GM23338 (cell line): Measurements from ENCODE around the gene SHISAL1. TPM values are rescaled to one million over a fixed set of nuclear protein-coding genes. Genes with fewer than 3 reads are reported as not detected.
A peak's percentile ranks its signal among the peaks of the same experiment; 100 is the strongest.

Source experiments
- ATAC-seq: fragments of 200-7000 bp; cut with Tn5 transposase; 3 replicates; pipeline ENCODE4 v1.9.1; 2020
- DNase-seq: peaks from one replicate; pipeline ENCODE4 v3.0.0-alpha.2; 2015; ENCODE audit warnings: low spot score
- H2AFZ ChIP-seq: fragments of 200-600 bp; sonication (generic); 2 replicates; pipeline ENCODE4 v1.8.0; 2016; ENCODE audit warnings: antibody characterized with exemption, mild to moderate bottlenecking, moderate library complexity
- H3F3A ChIP-seq: fragments of 200-600 bp; sonication (generic); replicated peaks from 2 replicates; pipeline ENCODE4 v1.8.0; 2017; ENCODE audit warnings: antibody characterized with exemption, mixed run types, low read depth
- H3K27ac ChIP-seq: fragments of 200-600 bp; sonication (generic); 2 replicates; pipeline ENCODE4 v1.6.1; 2016; ENCODE audit warnings: low read depth
- H3K27me3 ChIP-seq: fragments of 200-600 bp; sonication (generic); 2 replicates; pipeline ENCODE4 v1.8.0; 2016; ENCODE audit warnings: mild to moderate bottlenecking, mixed run types, moderate library complexity; ENCODE audit not compliant: insufficient read depth
- H3K36me3 ChIP-seq: fragments of 200-600 bp; sonication (generic); 2 replicates; pipeline ENCODE4 v1.8.0; 2016; ENCODE audit warnings: mild to moderate bottlenecking; ENCODE audit not compliant: insufficient read depth
- H3K4me1 ChIP-seq: fragments of 200-600 bp; sonication (generic); 2 replicates; pipeline ENCODE4 v1.8.0; 2016; ENCODE audit warnings: mild to moderate bottlenecking, moderate library complexity; ENCODE audit not compliant: insufficient read depth
- H3K4me2 ChIP-seq: fragments of 200-600 bp; sonication (generic); 2 replicates; pipeline ENCODE4 v1.7.1; 2017; ENCODE audit warnings: mixed run types
- H3K4me3 ChIP-seq: fragments of 200-600 bp; sonication (generic); 2 replicates; pipeline ENCODE4 v1.6.1; 2016; ENCODE audit warnings: mixed run types
- H3K79me2 ChIP-seq: fragments of 200-600 bp; sonication (generic); replicated peaks from 2 replicates; pipeline ENCODE4 v1.8.0; 2017; ENCODE audit warnings: mild to moderate bottlenecking; ENCODE audit not compliant: insufficient read depth
- H3K9me2 ChIP-seq: fragments of 200-600 bp; sonication (generic); 2 replicates; pipeline ENCODE4 v1.8.0; 2017; ENCODE audit not compliant: insufficient read depth
- H4K20me1 ChIP-seq: fragments of 200-600 bp; sonication (generic); replicated peaks from 2 replicates; pipeline ENCODE4 v1.8.0; 2017; ENCODE audit warnings: mild to moderate bottlenecking; ENCODE audit not compliant: insufficient read depth
- H3K27ac Mint-ChIP-seq: 2 replicates; pipeline ENCODE4 v1.8.0; 2020; ENCODE audit warnings: inconsistent platforms, mild to moderate bottlenecking, moderate library complexity, mixed read lengths
- H3K27me3 Mint-ChIP-seq: 3 replicates; pipeline ENCODE4 v1.8.0; 2022; ENCODE audit warnings: low read depth, mild to moderate bottlenecking, moderate library complexity, mixed read lengths, inconsistent platforms; ENCODE audit not compliant: insufficient read depth, poor library complexity
- H3K36me3 Mint-ChIP-seq: 3 replicates; pipeline ENCODE4 v1.8.0; 2021; ENCODE audit warnings: low read depth, mild to moderate bottlenecking, inconsistent platforms, moderate library complexity, mixed read lengths
- H3K4me1 Mint-ChIP-seq: 3 replicates; pipeline ENCODE4 v1.8.0; 2020; ENCODE audit warnings: mild to moderate bottlenecking, inconsistent platforms, mixed read lengths
- H3K4me3 Mint-ChIP-seq: 3 replicates; pipeline ENCODE4 v1.8.0; 2021; ENCODE audit warnings: moderate library complexity, mild to moderate bottlenecking, inconsistent platforms, mixed read lengths
- H3K9me3 Mint-ChIP-seq: 3 replicates; pipeline ENCODE4 v1.8.0; 2020; ENCODE audit warnings: moderate library complexity, mild to moderate bottlenecking, inconsistent platforms, mixed read lengths
- CREB1 ChIP-seq: fragments of 250-450 bp; sonication (Bioruptor Pico); IDR thresholded peaks from 2 replicates; pipeline ENCODE4 v1.5.0; 2020; ENCODE audit warnings: low read depth, mild to moderate bottlenecking, moderate library complexity
- EZH2 ChIP-seq: fragments of 200-600 bp; sonication (generic); IDR thresholded peaks from one replicate; pipeline ENCODE4 v1.8.0; 2017; ENCODE audit warnings: antibody characterized with exemption, mild to moderate bottlenecking, low read depth; ENCODE audit not compliant: unreplicated experiment
- EZH2phosphoT487 ChIP-seq: fragments of 200-600 bp; sonication (generic); IDR thresholded peaks from one replicate; pipeline ENCODE4 v1.8.1; 2018; ENCODE audit warnings: antibody characterized with exemption; ENCODE audit not compliant: unreplicated experiment
- NANOG ChIP-seq: IDR thresholded peaks from 2 replicates; pipeline ENCODE4 v1.6.1; 2016; ENCODE audit warnings: antibody characterized with exemption, borderline replicate concordance
- POLR2AphosphoS5 ChIP-seq: IDR thresholded peaks from 2 replicates; pipeline ENCODE4 v1.6.1; 2016; ENCODE audit warnings: antibody characterized with exemption, low read depth
- STAT1 ChIP-seq: IDR thresholded peaks from one replicate; pipeline ENCODE4 v1.6.1; 2016; ENCODE audit warnings: antibody characterized with exemption; ENCODE audit not compliant: unreplicated experiment
- ZNF114 ChIP-seq: fragments of 250-450 bp; sonication (Bioruptor Pico); IDR thresholded peaks from 2 replicates; pipeline ENCODE4 v1.5.0; 2020; ENCODE audit warnings: mild to moderate bottlenecking, moderate library complexity
- ZNF331 ChIP-seq: fragments of 250-450 bp; sonication (Bioruptor Pico); IDR thresholded peaks from 2 replicates; pipeline ENCODE4 v1.5.0; 2020; ENCODE audit warnings: low read depth, mild to moderate bottlenecking, moderate library complexity
- polyA plus RNA-seq: library from polyadenylated mRNA; unstranded; fragments of >200 nt; fragmentation: Nextera tagmentation; extraction: Ambion mirVana; gene quantifications from 2 replicates; pipeline ENCODE4 v1.2.1, GENCODE V29; 2016
- total RNA-seq: library from RNA; depleted of rRNA; stranded (reverse); fragments of >200 nt; shearing (Covaris generic); gene quantifications from 2 replicates; pipeline ENCODE4 v1.2.3, GENCODE V29; 2014
- TF ChIP-seq, protein P1 (sequence below): IDR thresholded peaks from 2 replicates; pipeline ENCODE4 v1.6.1; 2016; ENCODE audit warnings: antibody characterized with exemption
- TF ChIP-seq, protein P2 (sequence below), 2 experiments: fragments of 200-600 bp in 1 of 2; sonication (generic) in 1 of 2; conservative IDR thresholded peaks; 2 replicates each; pipeline versions ENCODE4 v1.5.1 to v1.6.1; 2016 to 2017; ENCODE audit warnings: antibody characterized with exemption in 2 of 2, low read depth in 2 of 2, mild to moderate bottlenecking in 2 of 2, moderate library complexity in 1 of 2
- TF ChIP-seq, protein P3 (sequence below): IDR thresholded peaks from one replicate; pipeline ENCODE4 v1.6.1; 2018; ENCODE audit warnings: antibody characterized with exemption; ENCODE audit not compliant: unreplicated experiment

The SHISAL1 gene
- total and polyA plus RNA-seq, 2 experiments from 2014 or later = 0.71 to 3.4 TPM

DNA sequence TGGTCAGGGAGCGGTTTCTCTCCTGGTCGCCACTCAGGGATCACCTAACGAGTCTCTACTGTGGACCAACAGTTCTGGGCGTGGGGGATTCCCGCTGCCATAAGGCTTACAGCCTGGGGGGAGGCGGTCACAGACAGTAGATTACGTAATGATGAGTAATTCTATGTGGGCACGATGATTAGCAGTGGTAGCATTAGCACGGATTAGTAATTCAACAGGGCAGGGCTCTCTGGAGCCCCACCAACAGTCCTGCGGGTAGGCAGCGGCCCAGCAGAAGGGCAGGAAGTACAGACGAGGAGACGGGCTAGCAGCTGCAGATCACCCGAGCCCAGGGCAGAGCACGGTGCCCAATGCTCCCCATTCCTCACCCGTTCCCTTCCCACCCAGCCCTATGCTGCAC is 3.6 kb downstream of the SHISAL1 start:
- H3K4me2 ChIP-seq = no peak overlapping the region

DNA sequence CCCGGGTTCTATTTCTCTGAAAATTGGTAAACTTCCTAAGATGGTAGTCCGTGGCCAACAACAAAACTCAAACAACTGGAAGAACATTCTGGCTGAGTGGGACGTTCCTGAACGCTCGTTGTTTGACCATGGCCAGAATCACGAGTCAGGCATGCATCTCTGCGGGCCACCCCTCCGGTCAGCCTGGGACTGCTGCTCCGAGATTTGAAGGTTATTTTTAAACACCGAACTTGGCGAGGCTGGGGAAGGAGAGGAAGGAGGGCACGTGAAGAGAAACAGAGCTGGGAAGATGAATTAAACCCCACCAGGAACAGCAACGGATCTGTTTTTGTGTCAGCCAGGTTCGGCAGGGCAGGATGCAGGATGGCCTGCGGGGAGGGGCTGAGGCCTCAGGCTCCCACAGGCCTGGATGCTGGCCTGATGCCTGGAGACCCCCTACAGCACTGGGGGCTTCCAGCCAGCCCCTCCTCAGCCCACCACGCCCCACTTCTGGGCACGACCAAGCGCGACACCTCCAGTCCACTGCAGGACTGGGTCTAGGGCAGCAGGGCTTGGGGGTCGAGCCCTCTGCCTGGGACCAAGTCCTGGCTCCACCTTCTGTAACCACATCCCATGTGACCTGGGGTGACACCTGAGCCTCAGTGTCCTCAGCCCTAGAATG is 5.1 kb downstream of the SHISAL1 start:
- H3K4me3 ChIP-seq = no peak overlapping the region
- TF ChIP-seq EZH2 = no peak
- no peak for TF ChIP-seq ZNF331 (CRISPR knock-in tag)
- TF ChIP-seq POLR2AphosphoS5 = no peak
- TF ChIP-seq, protein P1, sequence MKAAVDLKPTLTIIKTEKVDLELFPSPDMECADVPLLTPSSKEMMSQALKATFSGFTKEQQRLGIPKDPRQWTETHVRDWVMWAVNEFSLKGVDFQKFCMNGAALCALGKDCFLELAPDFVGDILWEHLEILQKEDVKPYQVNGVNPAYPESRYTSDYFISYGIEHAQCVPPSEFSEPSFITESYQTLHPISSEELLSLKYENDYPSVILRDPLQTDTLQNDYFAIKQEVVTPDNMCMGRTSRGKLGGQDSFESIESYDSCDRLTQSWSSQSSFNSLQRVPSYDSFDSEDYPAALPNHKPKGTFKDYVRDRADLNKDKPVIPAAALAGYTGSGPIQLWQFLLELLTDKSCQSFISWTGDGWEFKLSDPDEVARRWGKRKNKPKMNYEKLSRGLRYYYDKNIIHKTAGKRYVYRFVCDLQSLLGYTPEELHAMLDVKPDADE = no peak
- no peak for TF ChIP-seq ZNF114 (CRISPR knock-in tag)
- TF ChIP-seq NANOG = no peak
- Mint-ChIP-seq H3K27ac (0 out of 2 replicates have a peak overlapping the region, but pooled peaks have one; percentile 33), H3K4me3 (no peak overlapping the region), H3K36me3 (no peaks in the 10 kb centered on the region), H3K9me3 (no peaks in the 10 kb centered on the region), H3K27me3 (peaks cover 16% of the 10 kb centered on the region), H3K4me1 (peaks cover 4% of the 10 kb centered on the region)
- H3F3A ChIP-seq = no peaks in the 10 kb centered on the region
- H3K36me3 ChIP-seq = no peaks in the 10 kb centered on the region
- DNase-seq (no peak), ATAC-seq (no peak)
- H2AFZ ChIP-seq = no peak overlapping the region
- H3K79me2 ChIP-seq = no peaks in the 10 kb centered on the region
- no peaks in the 10 kb centered on the region for H4K20me1 ChIP-seq
- no peak overlapping the region for H3K4me2 ChIP-seq
- no peaks in the 10 kb centered on the region for H3K4me1 ChIP-seq
- H3K27ac ChIP-seq = no peak overlapping the region
- H3K9me2 ChIP-seq = no peaks in the 10 kb centered on the region
- no peaks in the 10 kb centered on the region for H3K27me3 ChIP-seq

More for the DNA sequence above, 3.6 kb downstream of the SHISAL1 start:
- no peak for ATAC-seq
- DNase-seq = no peak
- Histone ChIP-seq H2AFZ (no peak overlapping the region), H4K20me1 (no peaks in the 10 kb centered on the region), H3K4me3 (no peak overlapping the region), H3K27me3 (no peaks in the 10 kb centered on the region), H3F3A (no peaks in the 10 kb centered on the region), H3K36me3 (no peaks in the 10 kb centered on the region), H3K79me2 (no peaks in the 10 kb centered on the region), H3K4me1 (no peaks in the 10 kb centered on the region), H3K27ac (no peak overlapping the region), H3K9me2 (no peaks in the 10 kb centered on the region)
- no peaks in the 10 kb centered on the region for H3K36me3 Mint-ChIP-seq
- TF ChIP-seq EZH2phosphoT487 = no peak
- TF ChIP-seq, protein P2, sequence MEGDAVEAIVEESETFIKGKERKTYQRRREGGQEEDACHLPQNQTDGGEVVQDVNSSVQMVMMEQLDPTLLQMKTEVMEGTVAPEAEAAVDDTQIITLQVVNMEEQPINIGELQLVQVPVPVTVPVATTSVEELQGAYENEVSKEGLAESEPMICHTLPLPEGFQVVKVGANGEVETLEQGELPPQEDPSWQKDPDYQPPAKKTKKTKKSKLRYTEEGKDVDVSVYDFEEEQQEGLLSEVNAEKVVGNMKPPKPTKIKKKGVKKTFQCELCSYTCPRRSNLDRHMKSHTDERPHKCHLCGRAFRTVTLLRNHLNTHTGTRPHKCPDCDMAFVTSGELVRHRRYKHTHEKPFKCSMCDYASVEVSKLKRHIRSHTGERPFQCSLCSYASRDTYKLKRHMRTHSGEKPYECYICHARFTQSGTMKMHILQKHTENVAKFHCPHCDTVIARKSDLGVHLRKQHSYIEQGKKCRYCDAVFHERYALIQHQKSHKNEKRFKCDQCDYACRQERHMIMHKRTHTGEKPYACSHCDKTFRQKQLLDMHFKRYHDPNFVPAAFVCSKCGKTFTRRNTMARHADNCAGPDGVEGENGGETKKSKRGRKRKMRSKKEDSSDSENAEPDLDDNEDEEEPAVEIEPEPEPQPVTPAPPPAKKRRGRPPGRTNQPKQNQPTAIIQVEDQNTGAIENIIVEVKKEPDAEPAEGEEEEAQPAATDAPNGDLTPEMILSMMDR (conservative IDR thresholded peaks at IDR 0.05; ENCODE audit: low read depth in 2 of 2) = no peak
- no peak for TF ChIP-seq NANOG
- TF ChIP-seq, protein P3, sequence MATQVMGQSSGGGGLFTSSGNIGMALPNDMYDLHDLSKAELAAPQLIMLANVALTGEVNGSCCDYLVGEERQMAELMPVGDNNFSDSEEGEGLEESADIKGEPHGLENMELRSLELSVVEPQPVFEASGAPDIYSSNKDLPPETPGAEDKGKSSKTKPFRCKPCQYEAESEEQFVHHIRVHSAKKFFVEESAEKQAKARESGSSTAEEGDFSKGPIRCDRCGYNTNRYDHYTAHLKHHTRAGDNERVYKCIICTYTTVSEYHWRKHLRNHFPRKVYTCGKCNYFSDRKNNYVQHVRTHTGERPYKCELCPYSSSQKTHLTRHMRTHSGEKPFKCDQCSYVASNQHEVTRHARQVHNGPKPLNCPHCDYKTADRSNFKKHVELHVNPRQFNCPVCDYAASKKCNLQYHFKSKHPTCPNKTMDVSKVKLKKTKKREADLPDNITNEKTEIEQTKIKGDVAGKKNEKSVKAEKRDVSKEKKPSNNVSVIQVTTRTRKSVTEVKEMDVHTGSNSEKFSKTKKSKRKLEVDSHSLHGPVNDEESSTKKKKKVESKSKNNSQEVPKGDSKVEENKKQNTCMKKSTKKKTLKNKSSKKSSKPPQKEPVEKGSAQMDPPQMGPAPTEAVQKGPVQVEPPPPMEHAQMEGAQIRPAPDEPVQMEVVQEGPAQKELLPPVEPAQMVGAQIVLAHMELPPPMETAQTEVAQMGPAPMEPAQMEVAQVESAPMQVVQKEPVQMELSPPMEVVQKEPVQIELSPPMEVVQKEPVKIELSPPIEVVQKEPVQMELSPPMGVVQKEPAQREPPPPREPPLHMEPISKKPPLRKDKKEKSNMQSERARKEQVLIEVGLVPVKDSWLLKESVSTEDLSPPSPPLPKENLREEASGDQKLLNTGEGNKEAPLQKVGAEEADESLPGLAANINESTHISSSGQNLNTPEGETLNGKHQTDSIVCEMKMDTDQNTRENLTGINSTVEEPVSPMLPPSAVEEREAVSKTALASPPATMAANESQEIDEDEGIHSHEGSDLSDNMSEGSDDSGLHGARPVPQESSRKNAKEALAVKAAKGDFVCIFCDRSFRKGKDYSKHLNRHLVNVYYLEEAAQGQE = no peak
- no peak for TF ChIP-seq EZH2
- no peak for TF ChIP-seq STAT1
- TF ChIP-seq ZNF114 (CRISPR knock-in tag) = no peak
- TF ChIP-seq CREB1 = no peak
- TF ChIP-seq POLR2AphosphoS5 = no peak
- TF ChIP-seq ZNF331 (CRISPR knock-in tag) = no peak
- peaks cover 4% of the 10 kb centered on the region; the same call in 2 of the 3 replicates for H3K4me1 Mint-ChIP-seq
- H3K27ac Mint-ChIP-seq = 0 out of 2 replicates have a peak overlapping the region, but pooled peaks have one; percentile 70
- H3K9me3 Mint-ChIP-seq = no peaks in the 10 kb centered on the region
- peaks cover 16% of the 10 kb centered on the region for H3K27me3 Mint-ChIP-seq
- no peak overlapping the region for H3K4me3 Mint-ChIP-seq
